Measurements from ENCODE around the gene TNK1. TPM values are rescaled to one million over a fixed set of nuclear protein-coding genes. Genes with fewer than 3 reads are reported as not detected.

TNK1 gene
- total and polyA plus RNA-seq, 9 of the 15 experiments (the other 6 are each of a cell fraction or from before 2014, with no cell fraction given) = 0.28 to 5.2 (median 2.1) TPM

GRCh38 chr17:7435676-7436555 lies 55.0 kb downstream of the TNK1 start (continued):
- TF ChIP-seq ZNF318 (IDR thresholded peaks at IDR 0.05; ENCODE audit: borderline replicate concordance in 1 of 2, low read depth in 1 of 2) (no peak), YBX1 (IDR thresholded peaks at IDR 0.05) (no peak), ELF1 (tag; IDR thresholded peaks at IDR 0.05) (peak; percentile 37; the same call in 1 of the 2 replicates), CTBP1 (IDR thresholded peaks at IDR 0.05; ENCODE audit: borderline replicate concordance) (0 out of 2 replicates have a peak, but pooled peaks have one; percentile 2), ZNF75A (CRISPR knock-in tag; IDR thresholded peaks at IDR 0.05) (no peak), ZFP36 (IDR thresholded peaks at IDR 0.05; ENCODE audit: low read depth, low read length, partially characterized antibody) (no peak), POLR2AphosphoS5 (IDR thresholded peaks at IDR 0.05; ENCODE audit: control insufficient read depth, insufficient read depth, low read depth, low read length) (0 out of 2 replicates have a peak, but pooled peaks have one; percentile 15), PKNOX1 (IDR thresholded peaks at IDR 0.05) (0 out of 2 replicates have a peak, but pooled peaks have one; percentile 11), SREBF1 (IDR thresholded peaks at IDR 0.05; ENCODE audit: borderline replicate concordance, low read depth, low read length) (no peak), RBM14 (IDR thresholded peaks at IDR 0.05; ENCODE audit: borderline replicate concordance, insufficient read depth, low read depth, low read length) (no peak), RBM17 (IDR thresholded peaks at IDR 0.05; ENCODE audit: borderline replicate concordance, low read depth, low read length) (no peak), ZBTB7A (IDR thresholded peaks at IDR 0.05; ENCODE audit: borderline replicate concordance, control insufficient read depth, low read depth, low read length) (peak; percentile 89), DDX20 (tag; IDR thresholded peaks at IDR 0.05; ENCODE audit: low read depth) (no peak), CHD2 (IDR thresholded peaks at IDR 0.05; ENCODE audit: low read depth, low read length) (no peak), GATAD2B (IDR thresholded peaks at IDR 0.05; ENCODE audit: borderline replicate concordance) (peak; percentile 37; the same call in 1 of the 2 replicates), ZNF174 (CRISPR knock-in tag; IDR thresholded peaks at IDR 0.05) (no peak), HMGN3 (IDR thresholded peaks at IDR 0.05; ENCODE audit: borderline replicate concordance, extremely low read depth, insufficient read length, low read depth, low read length) (no peak), NBN (IDR thresholded peaks at IDR 0.05; ENCODE audit: low read depth) (no peak)
